GM19467 (cell line): Measurements from ENCODE around the gene SBSN.

ENCODE experiments used
- ATAC-seq: cut with Tn5 transposase; IDR thresholded peaks from one replicate; pipeline ENCODE4 v1.9.1; 2021; ENCODE audit warnings: mild to moderate bottlenecking, moderate library complexity; ENCODE audit not compliant: unreplicated experiment

Gene SBSN

GRCh38 chr19:35509018-35509652 lies 19.0 kb downstream of the SBSN start:
- ATAC-seq = no peak

DNA sequence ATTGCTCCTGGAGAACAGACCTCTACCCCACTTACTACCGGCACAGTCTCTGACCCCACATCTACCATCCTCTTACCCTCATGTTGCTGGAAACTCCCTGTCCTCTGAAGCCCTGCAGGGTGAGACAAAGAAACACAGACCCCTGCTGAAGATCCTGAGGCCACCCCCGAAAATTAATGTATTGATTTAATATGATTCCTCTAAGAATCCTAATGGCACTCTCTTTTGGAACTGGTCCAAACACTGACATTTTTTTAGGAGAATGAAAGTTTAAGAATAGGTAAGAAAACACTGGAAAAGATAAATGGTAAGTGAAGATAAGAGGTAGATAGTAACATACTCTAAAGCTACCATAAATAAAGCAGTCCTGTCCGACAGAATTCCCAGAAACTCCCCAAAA lies 20.0 kb downstream of the SBSN start:
- ATAC-seq = no peak

GRCh38 chr19:35507561-35507960 lies 20.6 kb downstream of the SBSN start:
- no peak for ATAC-seq

DNA sequence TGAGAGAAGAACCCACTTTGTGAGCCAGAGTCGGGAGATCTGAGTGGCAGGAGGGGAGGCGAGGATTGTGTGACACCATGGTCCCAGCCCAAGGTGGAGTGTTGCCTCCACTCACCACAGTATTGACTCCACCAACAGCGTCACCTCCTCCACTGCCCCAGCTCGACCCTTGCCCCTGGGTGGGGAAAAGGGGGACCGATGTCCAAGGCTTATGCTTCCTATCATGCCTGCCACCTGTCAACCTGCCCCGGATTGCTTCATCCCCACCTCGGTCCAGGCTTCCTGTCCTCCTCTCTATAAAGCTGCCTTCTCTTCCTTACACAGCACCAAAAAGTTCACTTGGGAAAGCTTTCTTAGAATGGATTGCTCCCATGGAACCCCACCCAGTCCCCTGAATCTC lies 22.1 kb downstream of the SBSN start:
- ATAC-seq = no peak

GRCh38 chr19:35502751-35503150 lies 25.4 kb downstream of the SBSN start:
- no peak for ATAC-seq

DNA sequence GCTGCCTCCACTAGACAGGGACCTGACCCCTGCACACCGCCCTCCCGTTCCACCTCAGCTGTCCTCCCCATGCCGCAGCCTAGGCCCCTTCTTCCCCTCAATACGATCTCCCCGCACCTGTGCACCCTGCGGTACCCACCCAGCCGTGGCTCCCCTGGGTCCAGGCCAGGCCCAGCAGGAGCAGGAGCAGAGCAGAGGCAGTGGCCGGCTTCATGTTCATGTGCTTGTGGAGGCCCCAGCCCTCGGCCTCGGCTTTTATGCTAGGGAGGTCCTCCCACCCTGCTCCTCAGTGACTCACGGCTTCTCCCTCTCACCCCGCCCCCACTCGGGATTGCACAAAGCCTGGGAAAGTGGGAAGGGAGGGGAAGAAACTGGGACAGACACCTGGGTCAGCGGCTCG lies 26.4 kb downstream of the SBSN start:
- ATAC-seq = no peak

DNA sequence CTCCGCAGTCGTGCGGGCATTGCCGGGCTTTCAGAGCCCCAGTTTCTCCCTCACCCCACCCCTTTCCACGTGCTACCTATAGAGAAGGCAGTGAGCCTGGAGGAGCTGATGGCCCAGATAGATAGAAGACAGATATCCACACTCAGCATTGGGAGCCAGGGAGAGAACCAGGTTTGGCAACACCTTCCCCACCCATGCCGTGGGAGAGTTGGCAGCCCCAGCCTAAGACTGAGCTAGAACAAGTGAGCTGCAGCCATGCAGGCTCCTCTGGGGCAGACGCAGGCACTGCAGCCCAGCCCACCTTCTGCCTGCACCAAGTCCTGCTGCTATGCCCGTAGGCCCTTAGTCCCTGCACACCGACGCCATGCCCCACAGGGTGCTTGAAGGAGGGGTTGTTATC lies 27.5 kb downstream of the SBSN start:
- no peak for ATAC-seq

- no peak for ATAC-seq
Measured at GRCh38 chr19:35498984-35499527, 29.1 kb downstream of the SBSN start.

DNA sequence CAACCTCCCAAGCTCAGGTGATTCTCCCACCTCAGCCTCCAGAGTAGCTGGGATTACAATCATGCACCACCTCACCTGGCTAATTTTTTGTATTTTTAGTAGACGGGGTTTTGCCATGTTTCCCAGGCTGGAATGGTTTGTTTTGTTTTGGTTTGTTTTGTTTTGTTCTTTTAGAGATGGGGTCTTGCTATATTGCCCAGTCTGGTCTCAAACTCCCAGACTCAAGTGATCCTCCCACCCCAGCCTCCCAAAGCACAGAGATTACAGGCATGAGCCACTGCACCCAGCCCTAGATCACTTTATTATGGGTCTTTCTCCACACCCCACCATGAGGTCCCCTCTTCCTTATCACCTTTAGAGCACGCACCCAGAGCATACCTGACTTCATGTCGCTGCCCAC lies 29.9 kb downstream of the SBSN start:
- no peak for ATAC-seq

GRCh38 chr19:35497406-35497805 lies 30.7 kb downstream of the SBSN start:
- ATAC-seq = no peak

GRCh38 chr19:35495107-35496064 lies 32.7 kb downstream of the SBSN start:
- no peak for ATAC-seq

DNA sequence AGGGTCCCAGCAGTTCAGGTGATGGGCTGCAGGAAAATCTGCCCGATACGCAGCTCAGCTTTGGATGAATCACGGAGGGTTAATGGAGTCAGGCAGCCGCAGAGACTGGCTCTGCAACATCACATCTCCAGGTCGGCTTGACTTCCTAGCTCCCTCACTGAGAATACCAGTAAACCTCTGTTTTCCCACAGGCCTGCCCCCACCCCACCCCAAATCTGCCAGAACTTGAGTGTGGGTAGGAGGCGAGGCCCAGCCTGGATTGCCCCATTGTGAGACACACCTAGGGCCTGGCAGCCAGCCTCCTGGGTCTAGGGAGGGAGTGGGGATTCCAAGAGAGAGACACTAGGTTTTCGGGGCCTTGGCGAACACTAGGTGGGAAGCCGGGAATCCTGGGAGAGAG lies 34.1 kb downstream of the SBSN start:
- no peak for ATAC-seq

- no peak for ATAC-seq
Measured at GRCh38 chr19:35491836-35492360, 36.2 kb downstream of the SBSN start.

- no peak for ATAC-seq
Measured at GRCh38 chr19:35490364-35490763, 37.7 kb downstream of the SBSN start, which contains the start of gene KRTDAP. Gene KRTDAP, minus strand, starts transcription at chr19:35490464. Its CDS starts 22 bp downstream, at chr19:35490442.

- ATAC-seq = no peak
Measured at GRCh38 chr19:35488677-35489076, 39.4 kb downstream of the SBSN start.

DNA sequence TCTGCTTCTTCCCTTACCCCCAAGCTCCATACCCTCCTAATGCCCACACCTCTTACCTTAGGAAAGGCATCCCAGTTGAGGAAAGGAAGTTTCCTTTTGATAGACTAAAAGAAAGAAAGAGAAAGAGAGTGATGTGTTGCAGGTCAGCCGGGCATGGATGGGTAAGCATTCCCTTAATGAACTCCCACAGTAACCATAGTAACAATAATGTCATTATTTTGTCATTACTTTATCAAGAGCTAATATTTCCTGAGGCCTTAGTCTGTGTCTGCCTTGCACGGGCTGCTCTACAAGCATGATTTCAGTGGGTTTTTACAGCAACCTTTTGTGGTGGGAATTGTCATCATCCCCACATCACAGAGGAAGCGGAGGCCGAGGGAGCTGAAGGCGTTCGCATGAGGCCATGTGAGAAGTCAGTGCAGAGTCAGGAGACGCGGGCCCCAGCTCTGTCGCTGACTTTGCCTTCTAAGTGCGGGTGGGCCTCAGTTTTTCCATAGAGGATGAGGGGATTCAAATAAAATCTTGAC lies 40.4 kb downstream of the SBSN start:
- no peak for ATAC-seq

- no peak for ATAC-seq
Measured at GRCh38 chr19:35486268-35486708, 41.8 kb downstream of the SBSN start.

DNA sequence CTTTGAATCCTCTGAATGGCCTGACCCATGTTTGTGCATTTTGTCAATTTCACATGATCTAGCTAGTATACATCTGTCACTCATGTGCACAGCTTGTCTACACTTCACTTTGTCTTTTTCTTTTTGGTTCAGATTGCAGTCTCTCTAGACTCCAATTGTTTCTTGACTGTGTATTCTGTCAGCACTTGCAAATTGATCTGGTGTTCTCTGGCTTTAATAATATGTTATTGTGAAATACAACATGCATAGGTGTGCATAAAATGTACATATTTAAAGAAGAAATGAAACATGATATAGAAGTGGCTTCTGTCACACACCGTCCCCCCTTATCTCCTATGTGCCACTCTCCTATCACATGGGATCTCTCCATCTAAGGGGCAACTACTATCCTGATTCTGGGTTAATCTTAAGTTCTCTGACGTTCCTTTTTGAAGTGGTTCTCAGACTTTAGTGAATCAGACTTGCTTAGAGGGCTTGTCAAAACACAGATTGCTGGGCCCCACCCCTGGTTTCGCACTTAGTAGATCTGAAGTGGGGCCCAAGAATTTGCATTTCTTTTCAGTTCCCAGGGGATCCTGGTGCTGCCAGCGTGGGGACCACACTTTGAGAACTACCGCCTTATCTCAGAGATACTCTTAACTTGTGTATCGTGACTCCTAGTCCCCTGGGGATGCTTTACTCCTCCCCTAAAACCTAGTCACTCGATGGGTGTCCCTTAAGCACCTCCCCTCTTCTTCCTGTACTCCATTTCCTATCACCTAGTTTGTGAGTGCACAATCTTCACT lies 43.7 kb downstream of the SBSN start:
- ATAC-seq = peak; percentile 79

DNA sequence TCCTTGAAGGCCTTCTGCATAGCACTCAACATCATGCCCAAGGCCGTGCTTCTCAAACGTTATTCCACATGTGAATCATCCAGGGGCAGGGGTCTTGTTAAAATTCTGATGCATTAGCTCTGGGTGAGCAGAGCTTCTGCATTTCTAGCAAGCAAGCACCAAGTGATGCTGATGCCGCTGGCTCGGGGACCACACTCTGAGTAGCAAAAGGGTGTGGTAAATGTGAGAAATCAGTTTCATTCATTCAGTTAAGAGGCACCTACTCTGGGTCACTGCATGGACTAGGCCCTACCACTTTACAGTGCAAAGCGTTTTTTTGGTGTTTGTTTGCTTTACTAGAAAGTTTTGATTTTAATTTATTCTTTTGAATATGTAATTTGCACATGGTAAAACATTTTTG lies 45.0 kb downstream of the SBSN start:
- ATAC-seq = no peak
